HG02798 (cell line): Measurements from ENCODE around the gene APRT.

ENCODE experiments used
- ATAC-seq: cut with Tn5 transposase; IDR thresholded peaks from one replicate; pipeline ENCODE4 v1.9.1; 2021; ENCODE audit warnings: mild to moderate bottlenecking; ENCODE audit not compliant: unreplicated experiment, poor library complexity

Gene APRT

DNA sequence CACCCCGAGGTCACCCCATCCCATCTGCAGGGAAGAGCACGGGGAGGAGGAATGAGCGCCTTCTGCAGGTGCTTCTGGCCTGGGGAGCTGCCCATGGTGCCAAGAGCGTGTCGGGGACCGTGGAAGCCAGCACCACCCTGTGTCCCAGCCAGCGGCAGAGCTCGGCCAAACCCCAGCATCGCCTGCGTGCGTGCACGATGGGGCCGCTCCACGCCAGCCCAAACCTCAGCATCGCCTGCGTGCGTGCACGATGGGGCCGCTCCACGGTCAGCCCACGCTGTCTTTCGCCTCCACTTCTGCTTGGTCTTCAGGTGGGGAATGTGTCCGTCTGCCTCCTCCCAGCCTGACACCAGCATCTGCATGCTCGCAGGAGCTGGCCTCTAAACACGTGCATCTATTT, 31.1 kb upstream of the APRT start:
- no peak for ATAC-seq

DNA sequence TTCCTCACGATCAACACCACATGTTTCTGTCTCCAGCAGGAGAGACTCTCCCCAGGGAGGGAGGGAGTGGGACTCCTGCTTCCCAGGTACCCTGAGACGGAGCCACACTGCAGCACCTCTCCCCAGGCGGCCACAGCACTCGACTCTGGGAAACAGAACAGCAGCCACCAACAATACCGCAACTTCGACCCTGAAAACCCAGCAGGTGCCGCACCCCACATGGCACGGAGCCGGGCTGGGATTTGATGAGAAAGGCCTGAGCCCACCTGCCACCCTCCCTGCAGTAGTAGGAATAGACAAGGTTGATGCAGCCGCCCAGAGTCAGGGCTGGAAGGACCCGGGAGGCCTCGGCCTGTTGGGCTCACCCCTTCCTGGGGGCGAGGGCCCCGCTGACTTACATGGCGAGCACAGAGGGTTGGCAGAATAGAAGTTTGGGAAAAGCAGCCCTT, 30.6 kb upstream of the APRT start:
- no peak for ATAC-seq

DNA sequence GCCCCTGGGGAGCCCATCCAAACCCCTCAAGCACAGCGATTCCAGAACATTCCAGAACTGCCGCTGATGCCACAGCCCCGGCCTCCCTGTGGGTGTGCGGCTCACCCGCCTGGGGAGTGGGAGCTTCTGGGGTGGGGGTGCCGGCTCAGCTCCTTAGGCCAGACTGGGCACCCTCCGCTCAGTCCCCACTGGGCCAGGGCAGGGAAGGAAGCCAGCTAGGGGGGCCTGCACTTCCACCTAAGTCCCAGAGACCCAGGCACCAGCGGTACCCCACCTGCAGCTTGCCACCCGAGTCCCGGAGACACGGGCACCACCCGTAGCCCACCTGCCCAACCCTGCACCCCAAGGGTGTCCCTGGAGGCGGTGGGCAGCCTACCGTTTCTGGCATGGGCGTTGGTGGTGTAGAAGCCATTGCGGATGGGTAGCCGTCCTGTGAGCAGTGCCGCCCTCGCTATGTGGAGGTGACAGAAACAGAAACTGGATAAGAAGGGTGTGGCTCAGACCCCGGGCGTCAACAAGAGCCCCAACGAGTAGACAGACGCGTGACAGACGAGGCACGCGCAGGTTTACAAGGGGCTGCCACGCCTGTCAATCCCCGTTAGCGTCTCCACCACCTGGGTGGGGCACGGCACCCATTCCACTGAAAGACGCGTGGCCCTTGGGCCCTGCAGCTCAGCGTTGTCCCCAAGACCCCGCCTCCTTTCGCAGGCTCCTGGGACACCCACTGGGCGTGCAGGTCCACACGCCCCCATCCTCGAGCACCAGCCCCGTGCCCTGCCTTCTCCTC, 30.0 kb upstream of the APRT start:
- no peak for ATAC-seq

DNA sequence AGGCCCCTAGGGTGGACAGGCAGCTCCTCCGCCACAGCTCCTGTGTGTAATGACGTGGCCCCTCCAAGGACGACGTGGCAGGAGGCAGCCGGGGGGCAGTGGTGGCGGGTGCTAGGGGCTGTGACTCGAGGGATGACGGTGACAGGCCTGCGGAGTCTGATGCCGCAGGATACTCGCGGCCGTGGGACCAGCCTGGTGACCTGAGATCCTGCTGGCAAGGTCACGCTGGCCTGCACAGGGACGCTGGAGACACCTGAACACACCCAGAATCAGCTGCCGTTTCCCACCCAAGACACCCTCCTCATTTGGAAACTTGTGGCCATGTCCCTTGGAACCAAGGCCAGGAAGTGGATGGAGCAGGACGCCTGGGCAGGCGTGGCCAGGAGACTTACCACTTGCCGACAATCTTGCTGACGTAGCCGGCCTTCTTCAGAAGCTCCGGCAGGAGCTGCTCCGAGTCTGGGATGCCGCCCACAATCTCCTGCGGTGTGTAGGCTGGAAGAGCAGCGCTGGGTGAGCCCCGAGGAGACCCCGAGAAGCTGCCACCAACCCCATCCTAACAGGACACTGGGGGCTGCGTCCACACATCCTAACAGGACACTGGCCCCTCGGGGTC, 29.0 kb upstream of the APRT start:
- ATAC-seq, result no peak

DNA sequence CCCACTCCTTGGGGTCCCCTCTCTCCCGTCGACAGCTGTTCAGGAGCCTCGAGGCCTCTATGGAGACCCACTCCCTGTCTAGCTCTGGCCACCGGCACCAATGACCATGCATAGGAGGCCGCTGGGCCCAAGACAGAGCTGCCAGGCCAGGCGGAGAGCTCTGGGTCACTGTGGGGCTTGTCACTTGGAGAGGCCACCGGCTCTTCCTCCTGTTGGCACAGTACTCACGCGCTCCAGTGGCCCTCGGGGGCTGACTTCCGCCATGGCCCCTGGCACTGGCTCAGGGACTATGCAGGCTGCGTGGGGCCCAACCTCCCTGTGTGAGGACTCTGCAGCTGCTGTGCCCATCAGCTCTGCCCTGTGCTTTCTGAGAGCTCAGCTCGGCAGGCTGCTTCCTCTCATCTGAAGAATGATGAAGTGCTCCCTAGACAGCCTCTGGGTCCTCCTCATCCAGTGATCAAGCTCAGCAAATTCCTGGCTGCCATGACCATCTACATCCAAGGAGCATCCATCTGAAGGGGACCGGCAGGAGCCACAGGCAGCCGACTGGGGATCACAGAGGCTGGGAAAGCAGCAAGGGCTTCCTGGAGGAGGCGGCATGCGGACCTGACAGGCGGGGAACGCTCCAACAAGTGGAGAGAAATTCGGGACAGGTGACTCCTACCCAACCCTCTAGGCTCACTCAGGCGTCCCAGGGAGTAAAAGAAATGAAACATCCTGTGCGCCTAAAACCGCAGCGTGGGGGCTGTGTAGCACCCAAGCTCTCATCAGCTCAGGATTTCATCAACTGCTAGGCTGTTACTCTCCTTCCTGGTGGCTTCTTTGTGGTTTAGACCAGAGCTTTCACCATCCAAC, 28.2 kb upstream of the APRT start:
- ATAC-seq, result no peak

DNA sequence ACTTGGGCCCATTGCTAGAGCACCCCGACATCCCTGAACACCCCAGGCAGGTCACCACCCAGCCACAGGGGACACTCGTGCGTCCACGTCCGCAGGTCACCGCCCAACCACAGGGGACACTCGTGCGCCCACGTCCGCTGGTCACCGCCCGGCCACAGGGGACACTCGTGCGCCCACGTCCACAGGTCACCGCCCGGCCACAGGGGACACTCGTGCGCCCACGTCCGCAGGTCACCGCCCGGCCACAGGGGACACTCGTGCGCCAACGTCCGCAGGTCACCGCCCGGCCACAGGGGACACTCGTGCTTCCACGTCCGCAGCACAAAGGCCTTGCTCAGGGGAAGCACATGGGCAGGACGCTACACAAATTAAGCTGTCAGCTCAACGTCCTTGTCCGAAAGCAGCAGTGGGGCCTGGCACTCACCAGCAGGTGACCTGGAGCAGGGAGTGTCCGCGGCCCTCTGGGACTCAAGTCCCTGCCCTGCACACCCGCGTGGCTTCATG, 27.4 kb upstream of the APRT start:
- ATAC-seq, result no peak

DNA sequence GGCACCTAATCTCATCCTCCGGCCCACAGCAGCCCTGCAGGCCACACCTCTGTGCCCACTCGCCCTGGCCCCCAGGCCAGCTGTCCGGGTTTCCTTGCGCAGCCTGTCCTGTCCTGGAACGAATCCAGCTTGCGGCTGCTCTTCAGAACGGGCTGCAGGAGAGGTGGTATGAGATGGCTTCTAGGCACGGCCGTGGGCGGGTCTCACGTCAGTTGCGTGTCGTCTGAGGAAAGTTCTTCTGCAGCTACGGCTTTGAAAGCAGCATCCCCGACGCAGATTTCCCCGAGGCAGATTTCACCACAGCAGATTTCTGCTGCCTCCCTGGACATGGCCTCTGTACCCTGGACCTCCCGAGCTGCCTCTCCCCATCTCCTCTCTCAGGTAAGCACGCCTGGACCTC, 26.8 kb upstream of the APRT start:
- ATAC-seq, result no peak

DNA sequence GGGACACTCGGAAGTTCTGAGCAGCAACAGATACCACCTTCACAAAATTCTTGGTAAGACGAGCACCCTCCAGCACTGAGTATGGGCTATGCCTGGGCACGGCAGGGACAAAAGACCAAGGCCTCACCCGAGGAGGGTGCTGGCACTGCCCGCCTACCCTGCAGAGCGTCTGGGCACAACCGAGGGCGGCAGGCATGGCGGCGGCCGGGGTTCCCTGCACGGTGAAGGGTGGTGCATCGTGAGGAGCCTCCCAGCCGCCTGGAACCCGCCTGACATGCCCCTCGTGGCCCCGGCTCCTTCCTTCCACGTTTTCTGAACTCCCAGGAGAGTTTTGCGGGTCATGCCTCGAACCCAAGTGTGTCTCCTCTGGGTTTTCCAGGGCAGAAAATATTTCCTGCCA, 26.1 kb upstream of the APRT start:
- ATAC-seq, result no peak

DNA sequence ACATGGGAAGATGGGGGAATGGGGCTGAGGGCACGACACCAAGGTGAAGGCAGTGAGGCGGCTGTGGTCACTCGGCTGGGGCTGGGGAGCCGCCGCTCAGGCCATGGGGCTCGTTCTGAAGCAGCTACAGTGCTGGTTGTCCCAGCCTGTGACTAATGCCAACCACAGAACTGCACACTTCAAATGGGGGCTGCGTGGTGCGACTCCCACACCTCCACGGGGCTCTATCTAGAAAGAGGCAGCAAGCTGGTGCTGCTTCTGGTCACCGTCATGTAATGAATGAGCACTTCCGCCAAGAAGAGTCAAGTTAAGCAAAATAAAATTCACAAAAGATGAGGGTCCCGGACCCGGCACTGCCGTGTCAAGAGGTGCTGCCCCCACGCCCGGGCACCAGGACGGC, 25.1 kb upstream of the APRT start:
- no peak for ATAC-seq

DNA sequence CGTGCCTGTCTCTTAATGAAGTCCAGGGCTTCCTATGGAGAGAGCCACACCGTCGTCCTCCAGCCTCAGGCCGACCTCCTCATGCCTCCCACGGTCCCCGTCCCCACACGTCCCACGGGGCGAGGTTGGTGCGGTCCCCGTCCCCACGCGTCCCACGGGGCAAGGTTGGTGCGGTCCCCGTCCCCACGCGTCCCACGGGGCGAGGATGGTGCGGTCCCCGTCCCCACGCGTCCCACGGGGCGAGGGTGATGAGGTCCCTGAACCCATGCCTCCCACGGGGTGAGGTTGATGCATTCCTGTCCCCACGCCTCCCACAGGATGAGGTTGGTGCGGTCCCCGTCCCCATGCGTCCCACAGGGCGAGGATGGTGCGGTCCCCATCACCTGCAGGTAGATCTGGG, 24.1 kb upstream of the APRT start:
- ATAC-seq, result no peak

DNA sequence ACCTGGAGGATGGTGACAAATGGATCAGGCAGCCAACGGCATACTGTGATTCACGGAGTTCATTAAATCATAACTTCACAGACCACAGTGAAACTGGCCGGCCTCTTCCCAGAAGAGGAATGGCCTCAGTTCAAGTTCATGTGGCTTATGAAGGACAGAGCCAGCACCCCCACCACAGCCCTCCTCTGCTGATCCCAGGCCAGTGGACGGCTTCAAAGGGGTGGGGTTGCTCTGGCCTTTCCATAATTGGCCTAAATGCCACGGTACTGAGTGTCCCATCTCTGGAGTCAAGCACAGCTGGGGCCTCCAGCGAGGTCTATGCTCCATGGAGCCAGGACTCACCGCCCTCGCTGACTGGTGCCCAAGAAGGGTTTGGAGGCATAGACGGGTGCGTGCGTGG, 23.7 kb upstream of the APRT start:
- no peak for ATAC-seq

DNA sequence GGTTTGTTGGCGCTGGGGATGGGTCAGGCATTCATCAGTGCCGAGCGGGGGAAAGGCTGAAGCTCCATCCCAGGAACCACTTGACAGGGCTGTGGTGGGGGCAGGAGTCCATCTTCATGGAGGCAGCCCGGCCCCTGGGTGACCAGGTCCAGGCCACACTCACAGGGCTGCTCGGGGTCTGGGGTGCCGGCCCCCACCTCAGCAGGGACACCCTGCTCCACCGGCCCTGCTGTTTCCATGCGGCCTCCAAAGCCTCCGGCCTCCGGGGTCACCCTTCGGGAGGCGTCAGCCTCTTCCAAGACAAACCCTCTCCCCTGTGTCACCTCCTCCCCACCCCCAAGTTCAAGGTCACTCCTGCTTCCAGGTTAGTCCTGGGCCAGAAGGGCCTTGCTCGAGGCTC, 22.9 kb upstream of the APRT start:
- no peak for ATAC-seq

DNA sequence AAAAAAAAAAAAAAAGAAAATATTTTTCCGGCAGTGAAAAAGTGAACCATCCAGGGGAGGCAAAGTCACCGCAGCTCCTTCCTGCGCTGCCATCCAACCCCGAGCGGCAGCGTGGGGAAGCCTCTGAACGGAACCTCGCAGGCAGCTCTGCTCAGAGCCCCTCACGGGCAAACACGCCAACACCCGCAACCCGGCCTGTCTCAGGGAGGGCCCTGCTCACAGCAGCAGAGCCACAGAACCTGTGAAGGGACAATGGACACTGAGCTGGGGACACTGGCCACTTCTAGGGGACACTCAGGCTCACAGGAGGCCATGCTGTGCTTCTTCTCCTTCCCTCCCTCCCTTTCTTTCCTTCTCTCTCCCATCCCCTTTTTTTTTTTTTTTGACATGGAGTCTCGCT, 21.4 kb upstream of the APRT start:
- ATAC-seq, result no peak

DNA sequence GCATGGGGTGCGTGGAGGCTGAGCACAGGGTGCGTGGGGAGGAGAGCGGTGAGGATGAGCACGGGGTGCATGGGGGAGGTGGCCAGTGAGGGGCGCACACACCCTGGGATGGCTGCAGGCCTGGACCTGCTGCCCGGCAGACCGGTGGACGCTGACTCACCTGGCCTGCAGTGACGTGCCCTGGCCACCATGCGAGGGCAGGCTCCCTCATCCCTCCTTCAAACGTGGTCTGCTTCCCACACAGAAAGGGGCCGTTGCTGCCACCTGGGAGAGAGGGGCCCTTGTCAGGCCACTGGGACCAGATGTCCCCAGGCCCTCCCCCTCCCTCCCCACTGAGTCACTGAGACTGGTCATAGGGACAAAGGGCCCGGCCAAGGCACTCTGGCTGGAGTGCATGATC, 20.1 kb upstream of the APRT start:
- ATAC-seq, result no peak

DNA sequence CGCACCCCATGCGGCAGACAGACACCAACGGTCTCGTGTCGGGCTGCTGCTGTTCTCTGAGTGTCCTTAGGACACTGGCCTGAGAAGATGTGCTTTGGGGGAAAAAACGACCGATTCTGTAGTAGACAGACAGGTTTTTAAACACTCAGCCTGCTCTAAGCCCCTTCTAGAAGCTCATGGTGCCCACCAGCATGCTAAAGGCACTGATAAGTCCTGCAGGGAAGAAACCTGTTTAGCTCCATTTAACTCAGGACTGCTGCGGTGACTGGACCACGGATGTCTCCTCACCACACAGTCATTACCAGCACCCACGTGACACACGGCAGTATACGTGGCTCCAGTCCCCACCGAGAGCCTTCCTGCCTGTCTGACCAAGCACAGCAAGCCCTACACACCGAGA, 19.1 kb upstream of the APRT start:
- no peak for ATAC-seq

DNA sequence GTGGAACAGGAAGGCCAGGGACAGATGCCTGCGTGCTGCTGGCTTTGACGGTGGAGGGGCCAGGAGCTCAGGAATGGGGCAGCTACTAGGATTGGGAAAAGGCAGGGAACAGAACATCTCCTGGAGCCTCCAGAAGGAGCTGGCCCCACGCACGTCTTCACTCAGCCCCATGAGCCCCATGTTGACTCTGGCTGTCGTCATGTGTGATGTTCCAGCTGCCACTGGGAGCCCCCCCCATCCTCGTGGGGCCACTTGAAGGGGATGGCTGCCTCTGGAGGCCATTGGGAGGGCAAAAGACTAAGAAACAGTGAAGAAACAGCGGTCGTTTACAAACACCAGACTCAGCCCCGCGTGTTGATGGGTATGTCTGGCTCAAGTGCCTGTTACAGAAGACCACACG, 18.5 kb upstream of the APRT start:
- ATAC-seq, result no peak

DNA sequence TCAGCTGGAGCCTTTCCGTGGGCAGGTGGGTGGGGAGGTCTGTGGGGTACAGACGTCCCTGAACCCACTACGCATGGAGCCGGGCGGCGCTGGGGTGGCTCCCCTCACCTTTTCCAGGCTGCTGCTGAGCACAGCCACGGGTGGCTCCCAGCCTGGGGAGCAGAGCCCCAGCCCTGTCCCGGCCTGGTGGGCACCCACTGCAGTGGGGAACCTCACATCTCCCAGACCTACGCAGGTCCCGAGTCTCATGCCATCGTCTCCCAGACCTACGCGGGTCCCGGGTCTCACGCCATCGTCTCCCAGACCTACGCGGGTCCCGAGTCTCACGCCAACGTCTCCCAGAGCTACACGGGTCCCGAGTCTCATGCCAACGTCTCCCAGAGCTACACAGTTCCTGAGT, 17.0 kb upstream of the APRT start:
- ATAC-seq, result no peak

DNA sequence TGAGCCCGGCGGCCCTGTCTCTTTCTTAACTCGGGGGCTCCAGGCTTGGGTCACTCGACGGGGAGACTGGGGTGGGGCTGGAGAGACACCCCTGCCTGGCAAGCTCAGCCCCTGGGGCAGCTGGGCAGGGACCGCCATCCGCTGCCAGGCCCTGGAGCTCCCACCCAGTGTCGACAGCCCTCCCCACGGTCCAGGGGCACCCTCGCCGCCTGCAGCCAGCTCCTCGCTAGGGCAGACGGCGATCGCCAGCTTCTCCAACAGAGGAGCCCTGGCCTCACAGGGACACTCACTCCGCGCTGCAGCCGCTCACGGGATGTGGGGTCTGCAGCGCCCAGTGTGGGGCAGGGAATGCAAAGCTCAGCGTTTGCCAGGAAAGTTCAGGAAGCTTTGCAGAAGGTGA, 16.0 kb upstream of the APRT start:
- no peak for ATAC-seq

DNA sequence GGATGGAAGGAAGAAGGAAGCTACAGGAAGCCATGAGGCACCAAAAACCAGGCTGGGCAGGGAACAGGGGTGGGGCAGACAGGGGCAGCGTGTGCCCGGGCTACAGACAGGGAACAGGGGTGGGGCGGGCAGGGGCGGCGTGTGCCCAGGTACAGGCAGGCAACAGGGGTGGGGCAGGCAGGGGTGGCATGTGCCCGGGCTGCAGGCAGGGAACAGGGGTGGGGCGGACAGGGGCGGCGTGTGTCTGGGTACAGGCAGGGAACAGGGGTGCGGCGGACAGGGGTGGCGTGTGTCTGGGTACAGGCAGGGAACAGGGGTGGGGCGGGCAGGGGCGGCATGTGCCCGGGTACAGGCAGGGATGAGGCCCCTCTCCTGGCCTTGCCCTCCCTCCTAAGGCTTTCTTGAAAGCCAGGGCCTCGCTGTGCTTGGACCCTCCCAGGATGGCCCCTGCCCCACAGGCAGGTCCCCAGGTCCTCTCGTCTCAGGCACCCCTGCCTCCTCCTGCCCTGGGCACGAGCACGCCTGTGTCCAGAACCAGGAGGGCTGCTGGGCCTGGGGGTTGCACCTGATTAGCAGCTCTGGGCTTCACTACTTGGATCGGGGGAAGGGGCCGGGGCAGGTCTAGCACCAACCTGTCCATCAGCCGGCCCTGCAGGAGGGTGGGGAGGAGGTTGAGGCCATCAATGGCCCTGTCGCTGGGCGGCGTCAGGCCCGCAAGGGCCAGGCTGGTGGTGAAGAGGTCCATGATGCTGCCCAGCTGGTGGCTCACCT, 14.5 kb upstream of the APRT start:
- no peak for ATAC-seq

DNA sequence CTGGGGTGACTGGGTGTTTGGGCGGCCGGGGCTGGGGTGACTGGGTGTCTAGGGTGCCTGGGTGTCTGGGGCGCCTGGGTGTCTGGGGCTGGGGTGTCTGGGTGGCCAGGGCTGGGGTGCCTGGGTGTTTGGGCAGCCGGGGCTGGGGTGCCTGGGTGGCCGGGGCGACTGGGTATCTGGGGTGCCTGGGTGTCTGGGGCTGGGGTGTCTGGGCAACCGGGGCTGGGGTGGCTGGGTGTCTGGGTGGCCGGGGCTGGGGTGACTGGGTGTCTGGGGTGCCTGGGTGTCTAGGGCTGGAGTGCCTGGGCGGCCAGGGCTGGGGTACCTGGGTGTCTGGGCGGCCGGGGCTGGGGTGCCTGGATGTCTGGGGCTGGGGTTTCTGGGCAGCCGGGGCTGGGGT, 13.4 kb upstream of the APRT start:
- no peak for ATAC-seq
